ENCODE measurements around the gene CES2.
"Not testable (repeated sequence)": the region's sequence is repeated elsewhere in the genome, so short reads cannot be mapped to it uniquely, and the experiment has no call there.

CES2 gene

DNA sequence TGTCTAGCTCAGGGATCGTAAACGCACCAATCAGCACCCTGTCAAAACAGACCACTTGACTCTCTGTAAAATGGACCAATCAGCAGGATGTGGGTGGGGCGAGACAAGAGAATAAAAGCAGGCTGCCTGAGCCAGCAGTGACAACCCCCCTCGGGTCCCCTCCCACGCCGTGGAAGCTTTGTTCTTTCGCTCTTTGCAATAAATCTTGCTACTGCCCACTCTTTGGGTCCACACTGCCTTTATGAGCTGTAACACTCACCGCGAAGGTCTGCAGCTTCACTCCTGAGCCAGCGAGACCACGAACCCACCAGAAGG lies 39.6 kb downstream of the CES2 start:
- not testable (repeated sequence) for H3K27ac ChIP-seq (ENCODE audit: low read depth, low read length); H3K36me3 ChIP-seq (ENCODE audit: control insufficient read depth, insufficient read depth, low read length); H3K9me3 ChIP-seq (ENCODE audit: control insufficient read depth, insufficient read depth, low read depth, low read length); H3K4me1 ChIP-seq (ENCODE audit: control insufficient read depth, insufficient read depth, low read length); H3K9ac ChIP-seq (ENCODE audit: low read length); H3K4me3 ChIP-seq (ENCODE audit: low read depth, low read length); H3K27me3 ChIP-seq (ENCODE audit: control insufficient read depth, insufficient read depth, low read length)

DNA sequence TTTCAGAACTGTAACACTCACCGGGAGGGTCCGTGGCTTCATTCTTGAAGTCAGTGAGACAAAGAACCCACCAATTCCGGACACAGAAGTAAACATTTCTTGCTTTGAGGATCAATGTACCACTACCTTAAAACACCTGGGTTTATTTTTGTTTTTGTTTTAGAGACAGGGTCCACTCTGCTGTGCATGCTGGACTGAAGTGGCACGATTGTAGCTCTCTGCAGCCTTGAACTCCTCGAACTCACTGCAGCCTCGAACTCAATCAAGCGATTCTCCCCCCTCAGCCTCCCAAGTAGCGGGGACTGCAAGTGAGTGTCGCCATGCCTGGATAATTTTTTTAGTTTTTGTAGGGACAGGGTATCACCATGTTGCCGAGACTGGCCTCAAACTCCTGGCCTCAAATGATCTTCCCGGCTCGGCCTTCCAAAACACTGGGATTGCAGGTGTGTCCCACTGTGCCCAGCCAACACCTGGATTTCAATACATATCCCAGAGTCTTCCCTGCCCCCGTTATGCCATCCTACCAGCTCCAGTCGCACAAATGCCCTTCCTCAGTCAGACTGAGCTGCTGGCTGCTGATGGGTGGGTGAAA lies 40.1 kb downstream of the CES2 start:
- Histone ChIP-seq H3K4me1 (ENCODE audit: control insufficient read depth, insufficient read depth, low read length) (no peaks in the 10 kb centered on the region; the same call in 1 of the 2 replicates), H3K4me3 (ENCODE audit: low read depth, low read length) (no peak overlapping the region), H3K27me3 (ENCODE audit: control insufficient read depth, insufficient read depth, low read length) (no peaks in the 10 kb centered on the region)

DNA sequence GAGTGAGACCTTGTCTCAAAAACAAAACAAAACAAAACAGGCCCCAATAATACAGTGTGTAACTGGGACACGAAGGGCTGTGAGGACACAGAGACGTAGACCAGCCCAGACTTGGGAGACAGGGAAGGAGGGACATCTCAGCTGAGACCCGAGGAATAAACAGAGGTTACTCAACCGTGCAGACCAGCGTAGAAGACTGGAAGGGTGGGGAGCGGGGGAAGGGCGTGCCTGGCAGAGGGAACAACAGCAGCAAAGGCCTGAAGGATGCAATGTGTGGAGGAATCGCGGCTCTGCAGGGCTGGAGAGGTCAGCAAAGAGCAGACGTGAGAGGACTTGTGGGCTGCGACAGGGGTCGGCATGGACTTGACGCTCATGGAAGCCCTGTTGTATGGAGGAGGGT lies 41.4 kb downstream of the CES2 start:
- Histone ChIP-seq H3K4me1 (ENCODE audit: control insufficient read depth, insufficient read depth, low read length) (no peaks in the 10 kb centered on the region; the same call in 1 of the 2 replicates), H3K27ac (ENCODE audit: low read depth, low read length) (no peak overlapping the region), H3K4me3 (ENCODE audit: low read depth, low read length) (no peak overlapping the region)

More for the DNA sequence above, 40.1 kb downstream of the CES2 start:
- H3K27ac ChIP-seq (ENCODE audit: low read depth, low read length): no peak overlapping the region
- H3K9ac ChIP-seq (ENCODE audit: low read length): no peak overlapping the region
- no peaks in the 10 kb centered on the region for H3K36me3 ChIP-seq (ENCODE audit: control insufficient read depth, insufficient read depth, low read length)
- no peaks in the 10 kb centered on the region for H3K9me3 ChIP-seq (ENCODE audit: control insufficient read depth, insufficient read depth, low read depth, low read length)

DNA sequence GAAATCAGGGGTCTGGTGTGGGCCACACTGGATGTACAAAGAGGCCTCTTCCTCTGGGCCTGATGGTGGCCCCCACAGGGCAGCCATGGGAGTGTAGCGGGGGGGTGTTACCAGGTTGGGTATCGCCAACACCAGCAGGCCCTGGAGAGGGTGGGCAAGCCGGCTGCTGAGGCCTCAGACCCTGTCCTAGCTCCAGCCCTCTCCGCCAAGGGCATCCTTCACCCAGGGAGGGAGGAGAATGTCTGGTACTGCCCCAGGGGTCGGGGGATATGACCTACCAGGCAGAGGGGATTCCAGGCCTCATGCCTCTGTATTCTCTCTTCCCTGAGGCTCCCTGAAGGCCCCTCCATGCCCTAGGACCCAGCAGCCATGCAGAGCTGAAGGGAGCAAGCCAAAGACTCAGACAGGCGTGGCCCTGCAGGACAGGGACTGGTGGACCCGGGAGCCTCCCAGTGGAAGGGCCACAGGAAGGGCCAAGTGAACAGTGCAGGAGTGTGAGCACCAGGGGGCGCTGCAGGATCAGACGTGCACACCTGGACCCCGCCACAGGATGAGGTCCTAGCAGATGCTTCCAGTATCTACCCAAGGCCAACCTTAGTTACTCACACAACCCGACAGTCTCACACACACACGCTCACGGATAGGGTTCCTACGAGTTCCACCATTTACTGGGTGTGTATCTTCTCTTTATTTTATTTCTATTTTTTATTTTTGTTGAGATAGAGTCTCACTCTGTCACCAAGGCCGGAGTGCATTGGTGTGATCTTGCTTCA lies 42.2 kb downstream of the CES2 start:
- no peak overlapping the region for H3K9ac ChIP-seq (ENCODE audit: low read length)
- no peaks in the 10 kb centered on the region for H3K27me3 ChIP-seq (ENCODE audit: control insufficient read depth, insufficient read depth, low read length)
- no peak overlapping the region for H3K4me3 ChIP-seq (ENCODE audit: low read depth, low read length)
- H3K27ac ChIP-seq (ENCODE audit: low read depth, low read length): no peak overlapping the region
- no peaks in the 10 kb centered on the region; the same call in 1 of the 2 replicates for H3K4me1 ChIP-seq (ENCODE audit: control insufficient read depth, insufficient read depth, low read length)
- no peaks in the 10 kb centered on the region for H3K36me3 ChIP-seq (ENCODE audit: control insufficient read depth, insufficient read depth, low read length)
- H3K9me3 ChIP-seq (ENCODE audit: control insufficient read depth, insufficient read depth, low read depth, low read length): no peaks in the 10 kb centered on the region

More for the DNA sequence above, 41.4 kb downstream of the CES2 start:
- H3K9ac ChIP-seq (ENCODE audit: low read length): no peak overlapping the region
- no peaks in the 10 kb centered on the region for H3K36me3 ChIP-seq (ENCODE audit: control insufficient read depth, insufficient read depth, low read length)
- H3K9me3 ChIP-seq (ENCODE audit: control insufficient read depth, insufficient read depth, low read depth, low read length): no peaks in the 10 kb centered on the region
- no peaks in the 10 kb centered on the region for H3K27me3 ChIP-seq (ENCODE audit: control insufficient read depth, insufficient read depth, low read length)

DNA sequence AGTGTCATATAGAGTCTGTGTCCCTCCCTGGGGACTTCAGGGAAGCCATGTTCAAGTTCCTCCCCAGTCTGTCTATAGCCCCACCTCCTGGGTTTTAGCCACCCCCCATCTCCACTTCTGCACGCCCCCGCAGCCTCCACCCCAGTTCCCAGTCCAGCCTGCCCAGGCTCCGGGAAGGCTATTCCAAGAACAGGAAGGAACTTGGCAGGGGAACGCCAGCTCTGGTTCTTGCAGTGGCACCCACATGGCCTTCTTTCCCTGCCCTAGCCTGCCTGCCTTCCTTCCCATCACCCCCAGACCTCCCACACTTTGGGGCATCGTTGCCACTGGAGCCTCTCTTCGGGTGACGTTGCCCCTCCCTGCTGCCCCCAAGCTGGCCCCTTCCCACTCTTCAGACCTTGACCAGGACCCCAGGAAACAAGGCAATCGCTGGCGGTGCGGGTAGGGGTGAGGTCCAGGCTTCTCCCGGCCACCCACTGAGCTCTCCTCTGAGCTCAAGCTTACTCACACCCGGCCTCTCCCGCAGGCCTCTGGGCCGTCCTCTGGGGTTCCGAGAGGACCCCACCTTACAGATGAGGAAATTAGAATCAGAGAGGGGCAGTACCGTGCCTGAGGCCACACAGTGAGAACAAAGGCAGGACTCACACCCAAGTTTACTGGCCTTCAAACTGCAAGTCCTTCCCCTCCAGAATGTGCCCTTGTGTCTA lies 43.8 kb downstream of the CES2 start:
- Histone ChIP-seq H3K4me3 (ENCODE audit: low read depth, low read length) (no peak overlapping the region), H3K9ac (ENCODE audit: low read length) (no peak overlapping the region), H3K36me3 (ENCODE audit: control insufficient read depth, insufficient read depth, low read length) (no peaks in the 10 kb centered on the region), H3K4me1 (ENCODE audit: control insufficient read depth, insufficient read depth, low read length) (no peaks in the 10 kb centered on the region), H3K27me3 (ENCODE audit: control insufficient read depth, insufficient read depth, low read length) (no peaks in the 10 kb centered on the region), H3K9me3 (ENCODE audit: control insufficient read depth, insufficient read depth, low read depth, low read length) (no peaks in the 10 kb centered on the region), H3K27ac (ENCODE audit: low read depth, low read length) (no peak overlapping the region)

DNA sequence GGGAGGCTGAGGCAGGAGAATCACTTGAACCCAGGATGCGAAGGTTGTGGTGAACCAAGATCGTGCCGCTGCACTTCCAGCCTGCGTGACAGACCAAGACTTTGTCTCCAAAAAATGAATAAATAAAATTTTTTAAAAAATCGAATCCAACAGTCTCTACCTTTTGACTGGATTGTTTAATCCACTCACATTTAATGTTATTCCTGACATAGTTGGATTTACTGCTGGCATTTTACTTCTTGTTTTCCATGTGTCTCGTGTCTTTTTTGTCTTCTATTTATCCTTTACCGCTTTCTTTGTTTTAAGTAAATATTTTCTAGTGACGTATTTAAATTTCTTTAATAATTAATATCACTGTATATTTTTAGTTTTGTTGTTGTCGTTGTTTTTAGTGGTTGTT lies 47.7 kb downstream of the CES2 start:
- H3K9me3 ChIP-seq (ENCODE audit: control insufficient read depth, insufficient read depth, low read depth, low read length): no peaks in the 10 kb centered on the region
- no peak overlapping the region for H3K9ac ChIP-seq (ENCODE audit: low read length)
- H3K36me3 ChIP-seq (ENCODE audit: control insufficient read depth, insufficient read depth, low read length): no peaks in the 10 kb centered on the region
- no peak overlapping the region for H3K27ac ChIP-seq (ENCODE audit: low read depth, low read length)
- H3K4me1 ChIP-seq (ENCODE audit: control insufficient read depth, insufficient read depth, low read length): no peaks in the 10 kb centered on the region
- no peaks in the 10 kb centered on the region; the same call in 1 of the 2 replicates for H3K27me3 ChIP-seq (ENCODE audit: control insufficient read depth, insufficient read depth, low read length)
- no peak overlapping the region for H3K4me3 ChIP-seq (ENCODE audit: low read depth, low read length)

DNA sequence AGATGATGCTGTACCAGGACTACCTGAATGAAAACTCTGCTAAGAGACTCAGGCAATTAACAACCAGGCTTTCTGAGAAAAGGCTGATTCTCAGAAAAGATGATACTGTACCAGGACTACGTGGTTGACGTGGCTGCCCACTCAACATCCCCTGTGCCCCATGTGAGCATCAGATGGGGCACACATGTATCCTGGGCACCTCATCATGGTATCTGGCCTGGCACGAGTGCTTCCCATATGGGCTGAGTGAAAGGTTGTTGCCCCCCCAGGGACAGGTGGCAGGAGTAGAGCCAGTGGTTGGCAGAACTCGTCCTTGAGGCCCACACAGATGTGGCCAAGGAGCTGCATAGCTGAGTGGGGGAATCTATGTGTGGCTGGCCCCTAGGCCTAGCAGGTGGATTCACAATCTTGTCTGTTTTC lies 49.6 kb downstream of the CES2 start:
- H3K4me1 ChIP-seq (ENCODE audit: control insufficient read depth, insufficient read depth, low read length): no peaks in the 10 kb centered on the region
- H3K36me3 ChIP-seq (ENCODE audit: control insufficient read depth, insufficient read depth, low read length): no peaks in the 10 kb centered on the region
- no peaks in the 10 kb centered on the region; the same call in 1 of the 2 replicates for H3K27me3 ChIP-seq (ENCODE audit: control insufficient read depth, insufficient read depth, low read length)
- no peaks in the 10 kb centered on the region for H3K9me3 ChIP-seq (ENCODE audit: control insufficient read depth, insufficient read depth, low read depth, low read length)
- H3K27ac ChIP-seq (ENCODE audit: low read depth, low read length): no peak overlapping the region
- no peak overlapping the region for H3K9ac ChIP-seq (ENCODE audit: low read length)
- H3K4me3 ChIP-seq (ENCODE audit: low read depth, low read length): no peak overlapping the region

DNA sequence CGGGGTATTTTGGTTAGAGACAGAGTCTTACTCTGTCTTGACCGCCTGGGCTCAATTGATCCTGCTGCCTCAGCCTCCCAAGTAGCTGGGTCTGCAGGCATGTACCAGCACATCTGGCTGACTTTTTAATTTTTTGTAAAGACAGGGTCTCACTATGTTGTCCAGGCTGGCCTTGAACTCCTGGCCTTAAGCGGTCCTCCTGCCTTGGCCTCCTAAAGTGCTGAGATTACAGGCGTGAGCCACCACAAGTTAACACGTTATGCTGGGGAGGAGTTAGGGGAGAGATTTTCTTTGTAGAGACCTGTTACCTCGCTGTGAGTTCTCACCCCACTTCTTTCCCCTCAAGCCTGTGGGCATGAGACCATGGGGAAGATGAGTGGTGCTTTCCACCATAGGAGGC lies 51.2 kb downstream of the CES2 start:
- Histone ChIP-seq H3K27ac (ENCODE audit: low read depth, low read length) (no peak overlapping the region), H3K4me3 (ENCODE audit: low read depth, low read length) (no peak overlapping the region), H3K9ac (ENCODE audit: low read length) (no peak overlapping the region), H3K27me3 (ENCODE audit: control insufficient read depth, insufficient read depth, low read length) (no peaks in the 10 kb centered on the region; the same call in 1 of the 2 replicates), H3K36me3 (ENCODE audit: control insufficient read depth, insufficient read depth, low read length) (no peaks in the 10 kb centered on the region), H3K9me3 (ENCODE audit: control insufficient read depth, insufficient read depth, low read depth, low read length) (no peaks in the 10 kb centered on the region), H3K4me1 (ENCODE audit: control insufficient read depth, insufficient read depth, low read length) (no peaks in the 10 kb centered on the region)

DNA sequence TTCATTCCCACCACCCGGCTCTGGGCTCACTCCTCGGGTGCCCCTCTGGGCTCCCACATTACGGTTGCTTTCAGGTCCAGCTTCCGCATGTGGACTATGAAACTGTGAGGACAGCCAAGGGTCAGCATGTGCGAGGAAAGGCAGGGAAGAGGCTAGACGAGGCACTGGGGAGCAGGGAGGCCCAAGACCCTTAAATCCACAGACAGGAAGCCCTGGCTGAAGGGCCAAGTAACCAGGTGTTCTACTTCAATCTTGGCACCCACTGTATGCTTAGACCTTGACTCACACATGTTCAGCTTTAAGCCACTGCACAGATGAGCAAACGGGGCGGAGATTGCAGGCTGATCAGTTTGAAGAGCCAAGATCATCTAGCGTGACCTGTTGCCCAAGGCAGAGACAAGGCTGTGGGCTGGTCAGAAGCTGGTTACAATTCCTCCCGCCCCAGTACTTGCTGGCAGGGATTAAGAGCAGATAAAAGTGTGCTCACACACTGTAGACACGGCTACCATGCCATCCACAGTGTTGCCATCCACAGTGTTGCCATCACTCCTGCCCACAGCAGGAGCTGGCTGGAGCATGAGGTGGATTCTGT lies 53.0 kb downstream of the CES2 start, which contains the start of gene CES4A:
CES4A (plus strand) TSS at position 393 of the 592 bp plus-strand sequence; CDS start at position 577, 184 bp downstream.
- H3K9ac ChIP-seq (ENCODE audit: low read length): no peak within 1 kb of the TSS
- no peaks in the 10 kb centered on the region for H3K36me3 ChIP-seq (ENCODE audit: control insufficient read depth, insufficient read depth, low read length)
- H3K27ac ChIP-seq (ENCODE audit: low read depth, low read length): no peak within 1 kb of the TSS
- H3K27me3 ChIP-seq (ENCODE audit: control insufficient read depth, insufficient read depth, low read length): no peaks in the 10 kb centered on the region; the same call in 1 of the 2 replicates
- no peak within 1 kb of the TSS for H3K4me3 ChIP-seq (ENCODE audit: low read depth, low read length)
- H3K9me3 ChIP-seq (ENCODE audit: control insufficient read depth, insufficient read depth, low read depth, low read length): no peaks in the 10 kb centered on the region
- H3K4me1 ChIP-seq (ENCODE audit: control insufficient read depth, insufficient read depth, low read length): no peaks in the 10 kb centered on the region

DNA sequence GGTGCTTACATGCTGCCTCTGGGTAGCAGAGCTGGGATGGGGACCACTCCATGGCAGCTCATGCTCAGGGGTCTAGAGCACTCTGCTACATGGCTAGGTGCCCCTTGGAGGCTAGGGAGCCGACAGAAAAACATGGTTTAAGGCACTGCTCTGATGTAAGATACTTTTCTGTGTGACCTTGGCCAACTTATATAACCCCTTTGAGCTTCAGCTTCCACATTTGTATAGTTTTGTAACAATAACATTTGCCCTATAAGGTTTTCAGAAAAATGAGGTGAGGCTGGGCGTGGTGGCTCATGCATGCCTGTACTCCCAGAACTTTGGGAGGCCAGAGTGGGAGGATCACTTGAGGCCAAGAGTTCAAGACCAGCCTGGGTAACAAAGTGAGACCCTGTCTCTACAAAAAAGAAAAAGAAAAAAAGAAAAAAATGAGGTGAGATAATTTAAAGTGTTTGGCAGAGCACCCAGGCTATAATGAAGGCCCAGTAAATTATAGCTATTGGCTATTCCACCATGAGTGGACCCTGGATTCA lies 56.3 kb downstream of the CES2 start:
- Histone ChIP-seq H3K36me3 (ENCODE audit: control insufficient read depth, insufficient read depth, low read length) (no peaks in the 10 kb centered on the region), H3K27me3 (ENCODE audit: control insufficient read depth, insufficient read depth, low read length) (no peaks in the 10 kb centered on the region; the same call in 1 of the 2 replicates), H3K4me3 (ENCODE audit: low read depth, low read length) (no peak overlapping the region), H3K9ac (ENCODE audit: low read length) (no peak overlapping the region), H3K4me1 (ENCODE audit: control insufficient read depth, insufficient read depth, low read length) (no peaks in the 10 kb centered on the region), H3K9me3 (ENCODE audit: control insufficient read depth, insufficient read depth, low read depth, low read length) (no peaks in the 10 kb centered on the region), H3K27ac (ENCODE audit: low read depth, low read length) (no peak overlapping the region)
